Measurements from ENCODE around the gene OTUB2.
A peak's percentile ranks its signal among the peaks of the same experiment; 100 is the strongest.

Gene OTUB2

DNA sequence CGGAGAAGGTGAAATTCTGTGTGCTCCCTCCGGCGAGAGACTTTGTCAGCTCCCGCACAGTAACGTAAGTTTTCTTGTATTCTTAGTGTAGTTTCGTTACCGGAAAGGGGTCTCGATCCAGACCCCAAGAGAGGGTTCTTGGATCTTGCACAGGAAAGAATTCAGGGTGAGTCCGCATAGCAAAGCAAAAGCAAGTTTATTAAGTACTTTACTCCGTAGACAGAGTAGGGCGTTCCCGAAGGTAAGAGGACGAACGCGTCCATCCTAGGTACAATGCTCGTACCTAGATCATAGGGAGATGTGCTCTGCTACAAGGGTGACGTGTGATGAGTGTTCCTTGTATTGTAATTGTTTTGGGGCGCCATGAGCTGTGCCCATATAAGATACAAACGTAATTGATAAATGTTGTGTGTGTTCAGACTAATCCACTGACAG, 55.3 kb downstream of the OTUB2 start:
- peak overlapping the region; percentile 67 for H2AFZ ChIP-seq (ENCODE audit: low read depth, low read length)
- no peaks in the 10 kb centered on the region for H3K27me3 ChIP-seq (ENCODE audit: low read depth, low read length)
- TF ChIP-seq CTCF (IDR thresholded peaks at IDR 0.05; ENCODE audit: low read depth, low read length) (no peak), EZH2phosphoT487 (IDR thresholded peaks at IDR 0.05; ENCODE audit: low read depth) (no peak)
- peaks cover 34% of the 10 kb centered on the region for H3K36me3 ChIP-seq (replicated peaks; ENCODE audit: low read depth, low read length)
- peaks cover 16% of the 10 kb centered on the region for H3K4me1 ChIP-seq (ENCODE audit: low read length)
- H3K27ac ChIP-seq (ENCODE audit: low read length): no peak overlapping the region
- peak overlapping the region; percentile 86 for H3K4me3 ChIP-seq (ENCODE audit: low read length)
- peaks cover 32% of the 10 kb centered on the region for H4K20me1 ChIP-seq (ENCODE audit: insufficient read depth, low read length)
- H3K9ac ChIP-seq (ENCODE audit: low read length): peak overlapping the region; percentile 92
- peak overlapping the region; percentile 78 for H3K4me2 ChIP-seq (ENCODE audit: low read length)
- peaks cover 52% of the 10 kb centered on the region for H3K79me2 ChIP-seq (ENCODE audit: low read length)
- 0 out of 2 replicates have a peak, but pooled peaks cover 4% of the 10 kb centered on the region for H3K9me3 ChIP-seq (ENCODE audit: insufficient read depth, low read length)

DNA sequence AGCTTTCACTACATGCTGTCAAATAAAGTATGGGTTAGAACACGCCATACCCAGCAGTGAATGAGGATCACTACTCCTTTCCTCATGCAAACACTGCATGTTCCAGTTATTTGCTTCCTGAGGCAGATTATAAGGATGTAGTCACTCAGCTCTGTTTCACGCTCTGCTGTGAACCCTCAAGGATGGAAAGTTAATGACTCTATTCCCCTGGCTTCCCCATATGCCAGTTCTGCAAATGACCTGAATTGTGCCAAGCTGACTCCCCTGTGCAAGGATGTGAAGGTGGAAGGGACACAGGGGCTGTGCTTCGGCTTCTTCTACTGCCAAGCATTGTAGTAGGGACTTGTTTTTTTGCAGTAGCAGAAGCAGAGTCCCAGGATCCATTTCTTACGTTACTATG, 61.8 kb downstream of the OTUB2 start:
- Histone ChIP-seq H3K79me2 (ENCODE audit: low read length) (no peaks in the 10 kb centered on the region), H3K27ac (ENCODE audit: low read length) (no peak overlapping the region), H2AFZ (ENCODE audit: low read depth, low read length) (no peak overlapping the region), H4K20me1 (ENCODE audit: insufficient read depth, low read length) (no peaks in the 10 kb centered on the region), H3K4me1 (ENCODE audit: low read length) (no peaks in the 10 kb centered on the region), H3K9ac (ENCODE audit: low read length) (no peak overlapping the region), H3K4me2 (ENCODE audit: low read length) (no peak overlapping the region), H3K4me3 (ENCODE audit: low read length) (no peak overlapping the region), H3K36me3 (replicated peaks; ENCODE audit: low read depth, low read length) (no peaks in the 10 kb centered on the region), H3K27me3 (ENCODE audit: low read depth, low read length) (no peaks in the 10 kb centered on the region), H3K9me3 (ENCODE audit: insufficient read depth, low read length) (no peaks in the 10 kb centered on the region)
- TF ChIP-seq CTCF (IDR thresholded peaks at IDR 0.05; ENCODE audit: low read depth, low read length) (no peak), EZH2phosphoT487 (IDR thresholded peaks at IDR 0.05; ENCODE audit: low read depth) (no peak)

GRCh38 chr14:94088516-94088915, 62.4 kb downstream of the OTUB2 start:
- H3K4me3 ChIP-seq (ENCODE audit: low read length): no peak overlapping the region

GRCh38 chr14:94089479-94089878, 63.3 kb downstream of the OTUB2 start:
- H3K4me3 ChIP-seq (ENCODE audit: low read length): no peak overlapping the region
- no peak overlapping the region for H2AFZ ChIP-seq (ENCODE audit: low read depth, low read length)
- H4K20me1 ChIP-seq (ENCODE audit: insufficient read depth, low read length): no peaks in the 10 kb centered on the region
- no peaks in the 10 kb centered on the region for H3K79me2 ChIP-seq (ENCODE audit: low read length)
- no peak overlapping the region for H3K9ac ChIP-seq (ENCODE audit: low read length)
- H3K27ac ChIP-seq (ENCODE audit: low read length): no peak overlapping the region
- H3K9me3 ChIP-seq (ENCODE audit: insufficient read depth, low read length): no peaks in the 10 kb centered on the region
- no peaks in the 10 kb centered on the region for H3K4me1 ChIP-seq (ENCODE audit: low read length)
- no peaks in the 10 kb centered on the region for H3K36me3 ChIP-seq (replicated peaks; ENCODE audit: low read depth, low read length)
- H3K4me2 ChIP-seq (ENCODE audit: low read length): no peak overlapping the region
- no peak for TF ChIP-seq CTCF (IDR thresholded peaks at IDR 0.05; ENCODE audit: low read depth, low read length)
- no peak for TF ChIP-seq EZH2phosphoT487 (IDR thresholded peaks at IDR 0.05; ENCODE audit: low read depth)
- no peaks in the 10 kb centered on the region for H3K27me3 ChIP-seq (ENCODE audit: low read depth, low read length)

More at GRCh38 chr14:94088516-94088915, 62.4 kb downstream of the OTUB2 start:
- no peak for TF ChIP-seq EZH2phosphoT487 (IDR thresholded peaks at IDR 0.05; ENCODE audit: low read depth)
- TF ChIP-seq CTCF (IDR thresholded peaks at IDR 0.05; ENCODE audit: low read depth, low read length): no peak
- Histone ChIP-seq H3K79me2 (ENCODE audit: low read length) (no peaks in the 10 kb centered on the region), H2AFZ (ENCODE audit: low read depth, low read length) (no peak overlapping the region), H3K4me1 (ENCODE audit: low read length) (no peaks in the 10 kb centered on the region), H3K36me3 (replicated peaks; ENCODE audit: low read depth, low read length) (no peaks in the 10 kb centered on the region), H4K20me1 (ENCODE audit: insufficient read depth, low read length) (no peaks in the 10 kb centered on the region), H3K9ac (ENCODE audit: low read length) (no peak overlapping the region), H3K9me3 (ENCODE audit: insufficient read depth, low read length) (no peaks in the 10 kb centered on the region), H3K27ac (ENCODE audit: low read length) (no peak overlapping the region), H3K27me3 (ENCODE audit: low read depth, low read length) (no peaks in the 10 kb centered on the region), H3K4me2 (ENCODE audit: low read length) (no peak overlapping the region)
